A204.1 (cell line): ENCODE results near the gene PANK4.

ENCODE experiments used
- FAIRE-seq: peaks from 2 replicates; lab custom pipeline; 2012; peaks lifted over from hg19 to GRCh38; lab: Jason Lieb, UNC

The PANK4 gene

DNA sequence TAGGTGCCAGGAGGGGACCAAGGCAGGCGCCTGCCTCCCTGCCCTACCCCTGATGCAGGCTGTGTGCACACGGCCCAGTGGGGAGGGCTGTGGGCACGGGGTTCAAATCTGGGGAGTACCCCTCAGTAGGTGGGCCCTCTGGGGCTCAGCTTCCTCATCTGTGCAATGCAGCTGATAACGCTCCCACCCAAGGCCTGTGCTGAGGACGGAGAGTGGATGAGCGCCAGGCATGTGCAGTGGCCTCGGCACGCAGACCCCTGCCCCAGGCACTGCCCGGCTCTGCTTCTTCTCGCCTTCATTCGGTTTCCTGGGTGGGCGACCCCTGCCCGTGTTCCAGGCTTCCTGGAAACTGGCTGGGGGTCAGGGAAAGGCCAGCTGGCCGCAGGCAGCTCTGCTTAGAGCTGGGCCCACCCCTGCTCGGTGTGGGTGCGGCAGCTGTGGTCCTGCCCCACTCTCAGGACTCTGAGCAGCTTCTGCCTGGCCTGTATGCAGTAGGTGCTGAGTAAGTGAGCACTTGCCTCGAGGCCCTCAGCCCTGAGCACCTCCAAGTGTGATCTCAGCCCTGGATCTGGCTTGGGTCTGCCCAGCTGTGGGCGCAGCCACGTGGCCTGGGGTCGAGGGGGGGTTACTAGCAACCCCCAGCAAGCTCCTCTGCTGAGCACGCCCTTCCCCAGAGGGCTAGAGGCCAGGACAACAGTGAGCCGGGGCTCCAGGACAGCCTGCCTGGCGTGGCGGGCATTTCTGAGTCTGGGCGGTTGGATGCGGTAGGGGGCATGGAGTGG is 17.9 kb upstream of the PANK4 start:
- FAIRE-seq = no peak

GRCh38 chr1:2543543-2544092 is 17.2 kb upstream of the PANK4 start:
- FAIRE-seq = no peak

DNA sequence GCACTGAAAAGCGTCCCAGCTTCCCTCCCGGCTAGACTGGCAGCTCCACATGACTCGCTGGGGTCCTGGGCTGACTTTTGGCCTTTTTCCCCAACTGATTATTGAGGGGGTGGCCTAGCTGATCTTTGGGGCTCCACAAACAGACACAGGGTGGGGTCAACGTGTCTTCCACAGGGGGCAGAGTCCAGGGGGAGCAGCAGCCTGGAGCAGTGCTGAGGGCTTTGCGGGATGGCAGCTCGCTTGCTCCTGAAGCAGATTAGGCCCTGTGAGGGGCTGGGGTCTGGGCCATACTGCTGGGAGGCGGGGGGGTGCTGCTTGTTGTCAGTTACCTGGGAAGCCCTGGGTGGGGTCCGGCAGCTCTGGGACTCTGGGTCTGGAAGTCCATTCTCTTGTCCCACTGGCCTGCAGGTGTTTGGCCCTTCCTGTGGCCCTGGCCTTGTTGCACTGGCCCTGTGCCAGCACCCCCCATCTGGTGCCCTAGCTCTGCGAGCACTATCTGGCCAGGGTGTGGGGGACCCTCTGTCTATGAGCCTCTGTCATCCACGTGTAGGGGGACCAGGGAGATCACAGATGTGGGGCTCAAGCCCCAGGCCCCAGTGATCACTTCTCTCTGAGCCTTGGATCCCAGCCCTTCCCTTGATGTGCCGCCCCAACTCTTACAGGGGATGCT is 16.0 kb upstream of the PANK4 start:
- FAIRE-seq = no peak

- FAIRE-seq = no peak
Observed at GRCh38 chr1:2541619-2542245, 15.3 kb upstream of the PANK4 start.

- FAIRE-seq = no peak
Observed at GRCh38 chr1:2540816-2541492, 14.6 kb upstream of the PANK4 start.

DNA sequence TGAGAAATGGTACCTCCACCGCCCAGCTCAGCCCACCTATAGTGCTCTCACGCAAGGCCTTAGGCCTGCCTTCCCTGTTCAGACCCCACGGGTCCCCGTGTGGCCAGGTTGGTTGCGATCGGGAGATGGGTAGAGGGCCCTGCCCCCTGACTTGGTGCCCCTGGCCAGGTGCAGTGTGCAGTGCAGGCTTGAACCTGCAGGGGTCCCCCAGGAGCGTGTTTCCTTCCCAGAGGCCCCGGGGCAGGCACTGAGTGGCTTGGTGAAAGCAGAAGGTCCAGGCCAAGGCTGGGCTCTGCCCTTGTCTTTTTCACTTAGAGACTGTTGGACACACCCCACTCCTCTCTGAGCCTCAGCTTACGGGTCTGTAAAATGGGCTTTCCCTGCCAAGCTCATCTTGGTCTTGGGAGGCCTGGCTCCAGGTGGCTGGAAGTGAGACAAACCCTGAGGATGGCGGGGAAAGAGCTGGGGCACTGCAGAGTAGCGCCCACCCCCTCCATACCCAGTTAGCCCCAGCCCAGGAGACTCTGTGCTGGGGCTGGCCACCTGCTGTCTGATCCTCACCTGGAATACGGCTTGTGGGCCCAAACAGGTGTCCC is 13.0 kb upstream of the PANK4 start:
- no peak for FAIRE-seq

- FAIRE-seq = no peak
Observed at GRCh38 chr1:2538872-2539271, 12.5 kb upstream of the PANK4 start.

DNA sequence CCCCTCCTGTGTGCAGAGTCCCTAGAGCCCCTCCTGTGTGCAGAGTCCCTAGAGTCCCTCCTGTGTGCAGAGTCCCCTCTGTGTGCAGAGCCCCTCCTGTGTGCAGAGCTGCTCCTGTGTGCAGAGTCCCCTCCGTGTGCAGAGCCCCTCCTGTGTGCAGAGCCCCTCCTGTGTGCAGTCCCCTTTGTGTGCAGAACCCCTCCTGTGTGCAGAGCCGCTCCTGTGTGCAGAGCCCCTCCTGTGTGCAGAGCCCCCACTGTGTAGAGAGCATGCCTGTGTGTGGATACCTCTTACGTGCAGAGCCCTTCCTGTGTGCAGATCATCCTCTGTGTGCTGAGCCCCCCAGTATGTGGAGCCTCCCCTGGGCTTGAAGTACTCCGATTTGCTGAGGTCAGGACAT is 12.0 kb upstream of the PANK4 start:
- FAIRE-seq = no peak

GRCh38 chr1:2537784-2538115 is 11.4 kb upstream of the PANK4 start:
- no peak for FAIRE-seq

GRCh38 chr1:2535981-2536380 is 9.6 kb upstream of the PANK4 start:
- FAIRE-seq = no peak

DNA sequence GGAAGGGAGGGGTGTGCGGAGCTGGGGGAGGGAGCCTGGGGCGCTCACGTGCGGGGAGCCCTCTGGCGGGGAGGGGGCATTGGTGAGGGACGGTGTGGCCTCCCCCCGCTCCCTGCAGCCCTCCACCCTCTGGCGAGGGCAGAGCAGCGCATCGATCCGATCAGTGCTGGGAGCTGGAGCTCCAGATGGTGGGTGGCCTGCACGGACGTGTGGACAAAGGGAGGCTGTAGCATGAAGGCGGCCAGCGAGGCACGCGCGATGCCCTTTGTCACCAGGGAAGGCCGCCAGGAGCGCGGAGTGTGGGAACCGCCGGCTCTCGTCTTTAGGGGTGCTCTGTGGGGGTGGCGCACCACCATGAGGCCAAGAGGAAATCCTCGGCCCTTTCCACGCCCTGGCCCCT is 9.1 kb upstream of the PANK4 start:
- no peak for FAIRE-seq

DNA sequence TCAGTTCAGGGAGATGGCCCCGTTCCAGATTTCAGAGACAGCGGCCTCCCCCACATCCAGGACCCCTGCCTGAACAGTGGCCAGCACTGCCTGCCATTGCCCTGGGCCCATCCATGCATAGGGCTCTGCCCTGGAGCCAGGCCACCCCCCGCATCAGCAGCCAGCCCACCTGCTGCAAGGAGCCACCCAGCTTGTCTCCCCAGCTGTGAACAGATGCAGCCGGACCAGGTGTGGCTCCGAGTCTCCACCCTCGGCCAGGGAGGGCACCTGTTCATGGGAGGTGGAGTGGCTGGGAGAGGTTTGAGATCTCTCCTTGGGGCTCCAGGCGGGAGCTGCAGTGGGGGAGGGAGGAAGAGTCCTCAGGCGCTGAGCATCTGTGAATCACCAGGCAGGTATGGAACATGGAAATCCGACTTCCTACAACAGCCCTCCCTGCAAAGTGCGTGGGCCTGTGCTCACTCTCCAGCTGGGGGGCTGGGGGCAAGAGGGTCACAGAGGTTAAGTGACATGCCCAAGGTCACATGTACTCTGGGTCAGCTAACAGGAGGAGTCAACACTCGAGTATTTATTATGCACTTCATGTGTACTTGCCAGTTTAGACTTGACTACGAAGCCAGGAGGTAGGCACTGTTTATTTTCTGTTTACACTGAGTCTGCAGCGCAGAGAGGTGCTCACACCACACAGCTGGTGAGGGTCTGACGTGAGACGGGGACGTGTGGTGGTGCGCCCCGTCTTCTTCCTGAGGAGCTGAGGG is 8.5 kb upstream of the PANK4 start:
- FAIRE-seq = no peak

DNA sequence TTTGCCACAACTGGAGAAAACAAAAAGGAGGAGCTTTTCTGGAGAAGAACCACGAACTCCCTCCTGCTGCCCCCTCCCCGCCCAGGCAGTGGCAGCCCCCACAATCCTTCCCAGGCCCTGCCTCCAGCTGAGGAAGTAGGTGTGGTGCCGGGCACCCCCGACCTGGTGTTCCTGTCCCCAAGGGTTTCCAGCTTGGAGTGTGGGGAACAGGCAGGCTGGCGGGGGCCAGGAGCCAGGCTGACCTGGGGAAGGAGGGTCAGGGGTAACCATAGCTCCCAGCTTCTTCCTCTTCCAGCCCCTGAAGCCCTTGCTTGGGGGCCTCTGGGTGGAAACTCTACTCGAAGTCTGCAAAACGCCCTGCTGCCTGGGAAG is 7.9 kb upstream of the PANK4 start:
- no peak for FAIRE-seq

- no peak for FAIRE-seq
Observed at GRCh38 chr1:2533365-2533764, 7.0 kb upstream of the PANK4 start.

DNA sequence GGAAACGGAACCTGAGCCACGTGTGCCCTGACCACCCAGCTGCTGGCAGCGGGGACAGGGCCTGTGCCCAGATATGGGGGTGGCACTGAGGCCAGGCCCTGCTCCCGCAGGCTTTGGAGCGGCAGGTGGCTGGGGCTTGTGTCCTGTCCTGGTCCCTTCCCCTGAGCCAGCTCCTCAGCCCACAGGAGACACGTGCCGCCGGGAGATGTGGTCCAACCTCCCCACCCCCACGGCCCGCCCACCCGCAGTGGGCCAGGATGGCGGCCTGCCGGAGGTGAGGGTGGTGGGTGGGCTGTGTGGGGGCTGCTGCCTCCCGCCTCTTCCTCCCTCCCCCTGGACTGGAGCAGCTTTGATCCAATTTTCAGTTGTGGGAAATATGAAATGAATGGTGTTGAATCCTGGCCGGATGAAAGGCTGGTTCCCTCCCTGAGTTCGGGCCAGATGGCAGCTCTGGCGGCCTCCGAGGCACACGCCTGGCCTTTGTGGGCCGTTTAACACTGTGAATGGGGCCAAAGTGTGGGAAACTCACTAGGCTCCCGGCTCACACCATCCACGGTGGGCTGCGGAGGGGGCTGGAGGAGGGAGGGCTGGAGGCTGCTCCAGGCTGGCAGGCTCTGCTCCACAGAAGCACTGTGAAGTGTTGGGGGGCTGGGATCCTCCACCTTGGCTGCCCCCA is 6.2 kb upstream of the PANK4 start:
- no peak for FAIRE-seq

- FAIRE-seq = no peak
Observed at GRCh38 chr1:2530513-2531361, 4.3 kb upstream of the PANK4 start.

DNA sequence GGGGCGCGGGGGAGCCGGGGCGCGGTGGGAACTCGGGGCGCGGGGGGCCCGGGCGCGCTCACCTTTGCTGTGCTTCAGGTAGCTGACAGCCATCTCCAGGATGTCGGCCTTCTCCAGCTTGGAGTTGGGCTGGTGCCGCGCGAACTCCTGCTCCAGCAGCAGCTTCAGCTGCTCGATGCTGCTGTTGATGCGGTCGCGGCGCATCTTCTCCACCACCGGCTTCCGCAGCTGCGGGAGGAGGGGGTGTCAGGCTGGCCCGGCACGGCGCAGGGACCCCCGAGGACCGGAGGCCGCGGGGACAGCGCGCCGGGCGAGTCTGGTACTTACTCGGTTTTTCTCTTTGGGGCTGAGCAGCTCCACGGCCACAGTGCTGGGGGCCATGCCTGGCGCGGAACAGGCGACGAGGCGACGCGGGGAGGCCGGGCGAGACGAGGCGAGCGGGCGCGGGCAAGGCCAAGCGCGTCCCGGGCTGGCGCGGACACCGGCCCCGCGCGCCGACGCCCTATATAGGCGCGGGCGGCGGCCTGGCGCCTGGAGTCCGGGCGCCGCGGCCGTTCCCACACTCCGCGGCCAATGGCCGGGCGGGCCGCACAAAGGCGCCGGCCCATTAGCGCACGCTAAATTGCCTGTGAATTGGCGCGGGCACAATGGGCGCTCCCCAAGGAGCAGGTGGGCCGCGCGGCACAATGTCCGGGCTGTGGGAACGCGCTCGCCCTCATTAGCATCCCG is 3.6 kb upstream of the PANK4 start, which contains the start of gene HES5:
Gene HES5, minus strand, starts transcription at position 480 of the 729 bp plus-strand sequence. Its CDS starts 99 bp downstream, at position 381.
- no peak for FAIRE-seq

GRCh38 chr1:2528966-2529783 is 2.8 kb upstream of the PANK4 start:
- FAIRE-seq = no peak

DNA sequence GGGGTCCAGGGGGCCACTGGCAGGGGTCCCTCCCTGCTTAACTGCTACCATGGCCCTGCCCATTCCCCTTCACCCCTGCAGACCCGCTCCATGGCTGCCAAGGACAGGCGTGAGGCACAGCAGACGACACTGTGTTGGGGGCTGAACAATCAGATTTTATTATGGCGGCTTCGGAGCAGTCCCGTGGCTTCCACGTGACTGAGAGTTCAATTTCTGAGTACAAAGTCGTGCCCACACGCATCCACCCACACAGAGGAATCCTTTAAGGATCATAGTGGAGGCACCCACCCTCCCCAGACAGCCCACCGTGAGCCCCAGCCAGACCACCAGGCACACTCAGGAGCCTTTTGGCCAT is 2.2 kb upstream of the PANK4 start:
- FAIRE-seq = no peak
